GM23338 (cell line): ENCODE measurements around the gene HECTD2. TPM values are rescaled to one million over a fixed set of nuclear protein-coding genes. Genes with fewer than 3 reads are reported as not detected.

Source experiments
- ATAC-seq: fragments of 200-7000 bp; cut with Tn5 transposase; 3 replicates; pipeline ENCODE4 v1.9.1; 2020
- DNase-seq: peaks from one replicate; pipeline ENCODE4 v3.0.0-alpha.2; 2015; ENCODE audit warnings: low spot score
- H2AFZ ChIP-seq: fragments of 200-600 bp; sonication (generic); 2 replicates; pipeline ENCODE4 v1.8.0; 2016; ENCODE audit warnings: antibody characterized with exemption, mild to moderate bottlenecking, moderate library complexity
- H3F3A ChIP-seq: fragments of 200-600 bp; sonication (generic); replicated peaks from 2 replicates; pipeline ENCODE4 v1.8.0; 2017; ENCODE audit warnings: antibody characterized with exemption, mixed run types, low read depth
- H3K27ac ChIP-seq: fragments of 200-600 bp; sonication (generic); 2 replicates; pipeline ENCODE4 v1.6.1; 2016; ENCODE audit warnings: low read depth
- H3K27me3 ChIP-seq: fragments of 200-600 bp; sonication (generic); 2 replicates; pipeline ENCODE4 v1.8.0; 2016; ENCODE audit warnings: mild to moderate bottlenecking, mixed run types, moderate library complexity; ENCODE audit not compliant: insufficient read depth
- H3K36me3 ChIP-seq: fragments of 200-600 bp; sonication (generic); 2 replicates; pipeline ENCODE4 v1.8.0; 2016; ENCODE audit warnings: mild to moderate bottlenecking; ENCODE audit not compliant: insufficient read depth
- H3K4me1 ChIP-seq: fragments of 200-600 bp; sonication (generic); 2 replicates; pipeline ENCODE4 v1.8.0; 2016; ENCODE audit warnings: mild to moderate bottlenecking, moderate library complexity; ENCODE audit not compliant: insufficient read depth
- H3K4me2 ChIP-seq: fragments of 200-600 bp; sonication (generic); 2 replicates; pipeline ENCODE4 v1.7.1; 2017; ENCODE audit warnings: mixed run types
- H3K4me3 ChIP-seq: fragments of 200-600 bp; sonication (generic); 2 replicates; pipeline ENCODE4 v1.6.1; 2016; ENCODE audit warnings: mixed run types
- H3K79me2 ChIP-seq: fragments of 200-600 bp; sonication (generic); replicated peaks from 2 replicates; pipeline ENCODE4 v1.8.0; 2017; ENCODE audit warnings: mild to moderate bottlenecking; ENCODE audit not compliant: insufficient read depth
- H3K9me2 ChIP-seq: fragments of 200-600 bp; sonication (generic); 2 replicates; pipeline ENCODE4 v1.8.0; 2017; ENCODE audit not compliant: insufficient read depth
- H4K20me1 ChIP-seq: fragments of 200-600 bp; sonication (generic); replicated peaks from 2 replicates; pipeline ENCODE4 v1.8.0; 2017; ENCODE audit warnings: mild to moderate bottlenecking; ENCODE audit not compliant: insufficient read depth
- H3K27ac Mint-ChIP-seq: 2 replicates; pipeline ENCODE4 v1.8.0; 2020; ENCODE audit warnings: inconsistent platforms, mild to moderate bottlenecking, moderate library complexity, mixed read lengths
- H3K27me3 Mint-ChIP-seq: 3 replicates; pipeline ENCODE4 v1.8.0; 2022; ENCODE audit warnings: low read depth, mild to moderate bottlenecking, moderate library complexity, mixed read lengths, inconsistent platforms; ENCODE audit not compliant: insufficient read depth, poor library complexity
- H3K36me3 Mint-ChIP-seq: 3 replicates; pipeline ENCODE4 v1.8.0; 2021; ENCODE audit warnings: low read depth, mild to moderate bottlenecking, inconsistent platforms, moderate library complexity, mixed read lengths
- H3K4me1 Mint-ChIP-seq: 3 replicates; pipeline ENCODE4 v1.8.0; 2020; ENCODE audit warnings: mild to moderate bottlenecking, inconsistent platforms, mixed read lengths
- H3K4me3 Mint-ChIP-seq: 3 replicates; pipeline ENCODE4 v1.8.0; 2021; ENCODE audit warnings: moderate library complexity, mild to moderate bottlenecking, inconsistent platforms, mixed read lengths
- H3K9me3 Mint-ChIP-seq: 3 replicates; pipeline ENCODE4 v1.8.0; 2020; ENCODE audit warnings: moderate library complexity, mild to moderate bottlenecking, inconsistent platforms, mixed read lengths
- CREB1 ChIP-seq: fragments of 250-450 bp; sonication (Bioruptor Pico); IDR thresholded peaks from 2 replicates; pipeline ENCODE4 v1.5.0; 2020; ENCODE audit warnings: low read depth, mild to moderate bottlenecking, moderate library complexity
- EZH2 ChIP-seq: fragments of 200-600 bp; sonication (generic); IDR thresholded peaks from one replicate; pipeline ENCODE4 v1.8.0; 2017; ENCODE audit warnings: antibody characterized with exemption, mild to moderate bottlenecking, low read depth; ENCODE audit not compliant: unreplicated experiment
- EZH2phosphoT487 ChIP-seq: fragments of 200-600 bp; sonication (generic); IDR thresholded peaks from one replicate; pipeline ENCODE4 v1.8.1; 2018; ENCODE audit warnings: antibody characterized with exemption; ENCODE audit not compliant: unreplicated experiment
- JUNB ChIP-seq: IDR thresholded peaks from one replicate; pipeline ENCODE4 v1.6.1; 2016; ENCODE audit warnings: antibody characterized with exemption; ENCODE audit not compliant: unreplicated experiment
- POLR2AphosphoS5 ChIP-seq: IDR thresholded peaks from 2 replicates; pipeline ENCODE4 v1.6.1; 2016; ENCODE audit warnings: antibody characterized with exemption, low read depth
- STAT1 ChIP-seq: IDR thresholded peaks from one replicate; pipeline ENCODE4 v1.6.1; 2016; ENCODE audit warnings: antibody characterized with exemption; ENCODE audit not compliant: unreplicated experiment
- ZNF114 ChIP-seq: fragments of 250-450 bp; sonication (Bioruptor Pico); IDR thresholded peaks from 2 replicates; pipeline ENCODE4 v1.5.0; 2020; ENCODE audit warnings: mild to moderate bottlenecking, moderate library complexity
- ZNF331 ChIP-seq: fragments of 250-450 bp; sonication (Bioruptor Pico); IDR thresholded peaks from 2 replicates; pipeline ENCODE4 v1.5.0; 2020; ENCODE audit warnings: low read depth, mild to moderate bottlenecking, moderate library complexity
- polyA plus RNA-seq: library from polyadenylated mRNA; unstranded; fragments of >200 nt; fragmentation: Nextera tagmentation; extraction: Ambion mirVana; gene quantifications from 2 replicates; pipeline ENCODE4 v1.2.1, GENCODE V29; 2016
- total RNA-seq: library from RNA; depleted of rRNA; stranded (reverse); fragments of >200 nt; shearing (Covaris generic); gene quantifications from 2 replicates; pipeline ENCODE4 v1.2.3, GENCODE V29; 2014
- TF ChIP-seq, protein P1 (sequence below): fragments of 250-450 bp; sonication (Bioruptor Pico); IDR thresholded peaks from 2 replicates; pipeline ENCODE4 v1.5.0; 2020; ENCODE audit warnings: mild to moderate bottlenecking, moderate library complexity
- TF ChIP-seq, protein P2 (sequence below): IDR thresholded peaks from one replicate; pipeline ENCODE4 v1.6.1; 2018; ENCODE audit warnings: antibody characterized with exemption; ENCODE audit not compliant: unreplicated experiment
- TF ChIP-seq, protein P3 (sequence below): IDR thresholded peaks from 2 replicates; pipeline ENCODE4 v1.6.1; 2016; ENCODE audit warnings: antibody characterized with exemption

The HECTD2 gene
- total and polyA plus RNA-seq, 2 experiments from 2014 or later: 8.5 to 14.4 TPM

DNA sequence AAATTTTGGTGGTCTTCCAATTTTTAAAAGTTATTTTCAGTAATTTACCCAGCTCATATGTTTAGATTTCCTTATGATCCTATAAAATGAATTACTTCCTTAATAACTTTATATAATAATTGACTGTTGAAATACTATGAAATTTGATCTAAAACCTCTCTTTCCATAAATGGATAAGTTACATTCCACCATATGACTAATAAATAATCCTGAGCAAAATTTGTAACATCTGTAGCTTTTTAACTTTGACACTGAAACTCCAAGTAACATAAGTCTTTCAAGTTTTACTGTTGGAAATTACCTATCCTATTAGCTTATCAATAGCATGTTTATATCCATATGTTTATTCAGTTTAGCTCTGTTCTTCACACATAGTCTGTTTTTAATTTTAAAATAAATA lies 85.3 kb downstream of the HECTD2 start (continued):
- TF ChIP-seq, protein P1, sequence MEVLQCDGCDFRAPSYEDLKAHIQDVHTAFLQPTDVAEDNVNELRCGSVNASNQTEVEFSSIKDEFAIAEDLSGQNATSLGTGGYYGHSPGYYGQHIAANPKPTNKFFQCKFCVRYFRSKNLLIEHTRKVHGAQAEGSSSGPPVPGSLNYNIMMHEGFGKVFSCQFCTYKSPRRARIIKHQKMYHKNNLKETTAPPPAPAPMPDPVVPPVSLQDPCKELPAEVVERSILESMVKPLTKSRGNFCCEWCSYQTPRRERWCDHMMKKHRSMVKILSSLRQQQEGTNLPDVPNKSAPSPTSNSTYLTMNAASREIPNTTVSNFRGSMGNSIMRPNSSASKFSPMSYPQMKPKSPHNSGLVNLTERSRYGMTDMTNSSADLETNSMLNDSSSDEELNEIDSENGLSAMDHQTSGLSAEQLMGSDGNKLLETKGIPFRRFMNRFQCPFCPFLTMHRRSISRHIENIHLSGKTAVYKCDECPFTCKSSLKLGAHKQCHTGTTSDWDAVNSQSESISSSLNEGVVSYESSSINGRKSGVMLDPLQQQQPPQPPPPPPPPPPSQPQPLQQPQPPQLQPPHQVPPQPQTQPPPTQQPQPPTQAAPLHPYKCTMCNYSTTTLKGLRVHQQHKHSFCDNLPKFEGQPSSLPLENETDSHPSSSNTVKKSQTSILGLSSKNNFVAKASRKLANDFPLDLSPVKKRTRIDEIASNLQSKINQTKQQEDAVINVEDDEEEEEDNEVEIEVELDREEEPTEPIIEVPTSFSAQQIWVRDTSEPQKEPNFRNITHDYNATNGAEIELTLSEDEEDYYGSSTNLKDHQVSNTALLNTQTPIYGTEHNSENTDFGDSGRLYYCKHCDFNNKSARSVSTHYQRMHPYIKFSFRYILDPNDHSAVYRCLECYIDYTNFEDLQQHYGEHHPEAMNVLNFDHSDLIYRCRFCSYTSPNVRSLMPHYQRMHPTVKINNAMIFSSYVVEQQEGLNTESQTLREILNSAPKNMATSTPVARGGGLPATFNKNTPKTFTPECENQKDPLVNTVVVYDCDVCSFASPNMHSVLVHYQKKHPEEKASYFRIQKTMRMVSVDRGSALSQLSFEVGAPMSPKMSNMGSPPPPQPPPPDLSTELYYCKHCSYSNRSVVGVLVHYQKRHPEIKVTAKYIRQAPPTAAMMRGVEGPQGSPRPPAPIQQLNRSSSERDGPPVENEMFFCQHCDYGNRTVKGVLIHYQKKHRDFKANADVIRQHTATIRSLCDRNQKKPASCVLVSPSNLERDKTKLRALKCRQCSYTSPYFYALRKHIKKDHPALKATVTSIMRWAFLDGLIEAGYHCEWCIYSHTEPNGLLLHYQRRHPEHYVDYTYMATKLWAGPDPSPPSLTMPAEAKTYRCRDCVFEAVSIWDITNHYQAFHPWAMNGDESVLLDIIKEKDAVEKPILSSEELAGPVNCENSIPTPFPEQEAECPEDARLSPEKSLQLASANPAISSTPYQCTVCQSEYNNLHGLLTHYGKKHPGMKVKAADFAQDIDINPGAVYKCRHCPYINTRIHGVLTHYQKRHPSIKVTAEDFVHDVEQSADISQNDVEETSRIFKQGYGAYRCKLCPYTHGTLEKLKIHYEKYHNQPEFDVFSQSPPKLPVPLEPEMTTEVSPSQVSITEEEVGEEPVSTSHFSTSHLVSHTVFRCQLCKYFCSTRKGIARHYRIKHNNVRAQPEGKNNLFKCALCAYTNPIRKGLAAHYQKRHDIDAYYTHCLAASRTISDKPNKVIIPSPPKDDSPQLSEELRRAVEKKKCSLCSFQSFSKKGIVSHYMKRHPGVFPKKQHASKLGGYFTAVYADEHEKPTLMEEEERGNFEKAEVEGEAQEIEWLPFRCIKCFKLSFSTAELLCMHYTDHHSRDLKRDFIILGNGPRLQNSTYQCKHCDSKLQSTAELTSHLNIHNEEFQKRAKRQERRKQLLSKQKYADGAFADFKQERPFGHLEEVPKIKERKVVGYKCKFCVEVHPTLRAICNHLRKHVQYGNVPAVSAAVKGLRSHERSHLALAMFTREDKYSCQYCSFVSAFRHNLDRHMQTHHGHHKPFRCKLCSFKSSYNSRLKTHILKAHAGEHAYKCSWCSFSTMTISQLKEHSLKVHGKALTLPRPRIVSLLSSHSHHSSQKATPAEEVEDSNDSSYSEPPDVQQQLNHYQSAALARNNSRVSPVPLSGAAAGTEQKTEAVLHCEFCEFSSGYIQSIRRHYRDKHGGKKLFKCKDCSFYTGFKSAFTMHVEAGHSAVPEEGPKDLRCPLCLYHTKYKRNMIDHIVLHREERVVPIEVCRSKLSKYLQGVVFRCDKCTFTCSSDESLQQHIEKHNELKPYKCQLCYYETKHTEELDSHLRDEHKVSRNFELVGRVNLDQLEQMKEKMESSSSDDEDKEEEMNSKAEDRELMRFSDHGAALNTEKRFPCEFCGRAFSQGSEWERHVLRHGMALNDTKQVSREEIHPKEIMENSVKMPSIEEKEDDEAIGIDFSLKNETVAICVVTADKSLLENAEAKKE (CRISPR knock-in tag): no peak
- no peak for TF ChIP-seq EZH2
- no peak for TF ChIP-seq POLR2AphosphoS5
- TF ChIP-seq JUNB: no peak
- TF ChIP-seq STAT1: no peak

DNA sequence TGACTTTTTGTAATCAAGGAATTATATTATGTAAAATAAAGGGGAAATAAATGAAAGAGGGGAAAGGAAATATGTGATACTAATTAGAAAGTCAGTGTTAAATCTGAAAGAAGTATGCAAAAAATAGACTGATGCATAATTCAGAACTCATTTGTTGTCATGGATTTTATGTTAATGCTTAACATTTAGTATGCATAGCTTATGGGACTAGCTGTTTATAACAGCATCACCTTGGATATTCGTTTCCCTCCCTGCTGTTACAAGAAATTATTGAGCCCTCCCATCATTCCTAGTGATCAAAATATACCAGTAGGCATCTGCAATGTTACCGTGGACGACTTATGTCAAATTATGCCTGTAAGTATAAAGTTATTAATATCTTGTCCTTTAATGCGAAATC lies 85.9 kb downstream of the HECTD2 start:
- H3K4me3 ChIP-seq: no peak overlapping the region
- H3K79me2 ChIP-seq: no peaks in the 10 kb centered on the region
- Mint-ChIP-seq H3K9me3 (no peaks in the 10 kb centered on the region), H3K4me3 (no peak overlapping the region), H3K27ac (no peak overlapping the region), H3K4me1 (peaks cover 4% of the 10 kb centered on the region; the same call in 2 of the 3 replicates), H3K36me3 (no peaks in the 10 kb centered on the region), H3K27me3 (no peaks in the 10 kb centered on the region)
- no peaks in the 10 kb centered on the region for H3F3A ChIP-seq
- no peaks in the 10 kb centered on the region for H3K36me3 ChIP-seq
- ATAC-seq: no peak
- H3K27me3 ChIP-seq: no peaks in the 10 kb centered on the region
- no peak overlapping the region for H3K4me2 ChIP-seq
- H3K9me2 ChIP-seq: no peaks in the 10 kb centered on the region
- no peak overlapping the region for H3K27ac ChIP-seq
- no peaks in the 10 kb centered on the region for H4K20me1 ChIP-seq
- H2AFZ ChIP-seq: no peak overlapping the region
- DNase-seq: no peak
- no peaks in the 10 kb centered on the region for H3K4me1 ChIP-seq
- TF ChIP-seq POLR2AphosphoS5 (no peak), EZH2 (no peak), EZH2phosphoT487 (no peak), CREB1 (CRISPR knock-in tag) (no peak), ZNF331 (no peak), ZNF114 (no peak)
- TF ChIP-seq, protein P2, sequence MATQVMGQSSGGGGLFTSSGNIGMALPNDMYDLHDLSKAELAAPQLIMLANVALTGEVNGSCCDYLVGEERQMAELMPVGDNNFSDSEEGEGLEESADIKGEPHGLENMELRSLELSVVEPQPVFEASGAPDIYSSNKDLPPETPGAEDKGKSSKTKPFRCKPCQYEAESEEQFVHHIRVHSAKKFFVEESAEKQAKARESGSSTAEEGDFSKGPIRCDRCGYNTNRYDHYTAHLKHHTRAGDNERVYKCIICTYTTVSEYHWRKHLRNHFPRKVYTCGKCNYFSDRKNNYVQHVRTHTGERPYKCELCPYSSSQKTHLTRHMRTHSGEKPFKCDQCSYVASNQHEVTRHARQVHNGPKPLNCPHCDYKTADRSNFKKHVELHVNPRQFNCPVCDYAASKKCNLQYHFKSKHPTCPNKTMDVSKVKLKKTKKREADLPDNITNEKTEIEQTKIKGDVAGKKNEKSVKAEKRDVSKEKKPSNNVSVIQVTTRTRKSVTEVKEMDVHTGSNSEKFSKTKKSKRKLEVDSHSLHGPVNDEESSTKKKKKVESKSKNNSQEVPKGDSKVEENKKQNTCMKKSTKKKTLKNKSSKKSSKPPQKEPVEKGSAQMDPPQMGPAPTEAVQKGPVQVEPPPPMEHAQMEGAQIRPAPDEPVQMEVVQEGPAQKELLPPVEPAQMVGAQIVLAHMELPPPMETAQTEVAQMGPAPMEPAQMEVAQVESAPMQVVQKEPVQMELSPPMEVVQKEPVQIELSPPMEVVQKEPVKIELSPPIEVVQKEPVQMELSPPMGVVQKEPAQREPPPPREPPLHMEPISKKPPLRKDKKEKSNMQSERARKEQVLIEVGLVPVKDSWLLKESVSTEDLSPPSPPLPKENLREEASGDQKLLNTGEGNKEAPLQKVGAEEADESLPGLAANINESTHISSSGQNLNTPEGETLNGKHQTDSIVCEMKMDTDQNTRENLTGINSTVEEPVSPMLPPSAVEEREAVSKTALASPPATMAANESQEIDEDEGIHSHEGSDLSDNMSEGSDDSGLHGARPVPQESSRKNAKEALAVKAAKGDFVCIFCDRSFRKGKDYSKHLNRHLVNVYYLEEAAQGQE: no peak
- TF ChIP-seq, protein P3, sequence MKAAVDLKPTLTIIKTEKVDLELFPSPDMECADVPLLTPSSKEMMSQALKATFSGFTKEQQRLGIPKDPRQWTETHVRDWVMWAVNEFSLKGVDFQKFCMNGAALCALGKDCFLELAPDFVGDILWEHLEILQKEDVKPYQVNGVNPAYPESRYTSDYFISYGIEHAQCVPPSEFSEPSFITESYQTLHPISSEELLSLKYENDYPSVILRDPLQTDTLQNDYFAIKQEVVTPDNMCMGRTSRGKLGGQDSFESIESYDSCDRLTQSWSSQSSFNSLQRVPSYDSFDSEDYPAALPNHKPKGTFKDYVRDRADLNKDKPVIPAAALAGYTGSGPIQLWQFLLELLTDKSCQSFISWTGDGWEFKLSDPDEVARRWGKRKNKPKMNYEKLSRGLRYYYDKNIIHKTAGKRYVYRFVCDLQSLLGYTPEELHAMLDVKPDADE: no peak
